Measurements from ENCODE around the gene CD96.
"Not testable (repeated sequence)": the region's sequence is repeated elsewhere in the genome, so short reads cannot be mapped to it uniquely, and the experiment has no call there.

The CD96 gene

DNA sequence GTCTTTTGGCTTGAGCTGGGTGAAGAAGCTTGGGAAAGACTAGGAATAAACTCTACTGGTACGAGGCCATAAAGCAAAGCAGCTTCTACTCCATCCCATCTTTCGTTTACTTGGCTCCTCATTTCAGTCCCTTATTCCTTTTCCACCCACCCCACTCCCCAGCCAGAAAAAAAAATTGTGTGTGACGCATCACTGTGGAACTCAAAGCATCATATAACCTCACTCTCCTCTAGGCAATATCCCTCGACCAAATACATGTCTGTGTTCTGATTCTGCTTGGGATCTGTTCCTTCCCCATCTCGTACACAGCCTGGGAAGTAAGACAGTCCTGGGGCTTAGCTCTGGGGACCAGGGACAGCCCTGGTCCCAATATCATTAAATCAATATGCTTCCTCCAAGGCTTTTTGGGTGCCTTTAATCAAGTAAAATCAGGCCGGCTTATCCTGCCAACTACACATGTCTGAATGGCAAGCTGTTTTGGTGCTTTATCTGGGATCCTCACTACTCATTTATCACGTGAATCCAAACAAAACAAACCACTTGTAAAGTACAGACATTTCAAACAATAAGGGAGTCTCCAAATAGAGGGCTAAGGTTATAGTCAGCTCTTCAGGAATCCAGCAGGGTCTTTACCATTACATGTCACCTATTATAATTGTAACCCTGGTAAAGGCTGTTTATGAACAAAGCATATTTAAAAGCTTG, 128.1 kb downstream of the CD96 start:
- DNase-seq (ENCODE audit: low read depth, low spot score): no peak

DNA sequence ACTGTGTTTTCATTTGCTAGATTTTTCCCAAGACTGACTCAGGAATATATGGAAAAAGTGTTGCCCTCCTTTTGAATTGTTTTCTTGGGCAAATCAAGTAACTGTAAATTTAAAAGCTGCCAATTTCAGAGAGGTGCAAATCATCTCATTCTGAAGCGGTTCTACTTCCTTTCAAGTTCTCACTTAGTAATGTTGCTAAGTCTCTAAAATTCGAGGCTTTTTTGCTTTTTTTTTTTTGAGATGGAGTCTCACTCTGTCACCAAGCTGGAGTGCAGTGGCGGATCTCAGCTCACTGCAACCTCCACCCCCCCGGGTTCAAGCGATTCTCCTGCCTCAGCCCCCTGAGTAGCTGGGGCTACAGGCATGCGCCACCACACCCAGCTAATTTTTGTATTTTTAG, 130.5 kb downstream of the CD96 start:
- not testable (repeated sequence) for DNase-seq (ENCODE audit: low read depth, low spot score)

DNA sequence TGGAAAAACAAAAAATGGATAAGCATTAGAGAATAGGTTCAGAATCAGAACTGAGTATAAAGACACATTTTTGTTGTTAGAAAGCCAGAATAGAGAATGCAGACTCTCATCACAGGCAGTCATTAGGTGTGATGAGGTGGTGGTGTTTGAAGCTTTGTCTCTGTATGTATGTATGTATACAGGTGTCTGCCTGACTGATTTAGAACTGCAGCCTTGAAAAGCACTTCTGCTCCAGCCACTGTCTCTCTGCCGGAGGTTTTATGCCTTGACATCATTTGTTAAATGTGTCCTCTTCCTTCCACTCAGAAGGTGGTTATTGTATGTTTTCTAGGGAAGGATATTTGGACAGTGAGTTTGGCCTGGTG, 133.8 kb downstream of the CD96 start:
- DNase-seq (ENCODE audit: low read depth, low spot score): no peak

DNA sequence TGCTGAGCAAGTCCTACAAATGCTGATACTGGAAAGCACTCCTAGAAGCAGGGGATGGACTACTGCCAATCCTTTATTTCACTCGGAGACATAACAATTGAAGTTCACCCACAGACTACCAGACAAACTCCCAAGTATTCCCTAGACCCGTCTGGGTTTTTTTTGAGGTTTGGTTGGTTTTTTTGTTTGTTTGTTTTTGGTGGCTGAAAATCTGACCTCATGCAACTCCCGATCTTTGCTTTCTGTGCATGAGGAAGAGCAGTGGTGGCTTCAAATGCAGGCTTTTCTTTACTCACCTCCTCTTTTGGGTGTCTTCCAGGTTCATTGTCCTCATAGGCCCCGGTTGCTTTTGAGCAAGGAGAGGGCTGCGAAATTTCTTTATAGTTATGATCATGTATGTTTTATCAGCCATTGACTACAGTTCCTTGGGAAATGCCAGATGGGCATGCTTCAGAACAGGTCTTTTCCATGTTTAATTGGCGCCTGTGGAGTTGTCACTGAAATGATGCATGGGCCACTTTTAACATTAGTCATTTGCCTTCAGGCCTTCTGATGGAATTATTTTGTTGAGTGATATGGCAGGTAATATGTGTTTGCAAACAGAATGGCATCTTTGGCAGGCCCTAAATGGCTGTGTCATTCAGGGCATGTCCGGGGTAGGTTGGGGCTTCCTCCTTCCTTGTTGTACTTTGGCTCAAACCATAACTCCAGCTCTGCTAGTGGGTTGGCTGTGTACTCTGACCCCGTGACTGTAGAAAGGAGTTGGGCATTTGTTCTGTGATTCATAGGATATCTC, 134.4 kb downstream of the CD96 start:
- DNase-seq (ENCODE audit: low read depth, low spot score): no peak

DNA sequence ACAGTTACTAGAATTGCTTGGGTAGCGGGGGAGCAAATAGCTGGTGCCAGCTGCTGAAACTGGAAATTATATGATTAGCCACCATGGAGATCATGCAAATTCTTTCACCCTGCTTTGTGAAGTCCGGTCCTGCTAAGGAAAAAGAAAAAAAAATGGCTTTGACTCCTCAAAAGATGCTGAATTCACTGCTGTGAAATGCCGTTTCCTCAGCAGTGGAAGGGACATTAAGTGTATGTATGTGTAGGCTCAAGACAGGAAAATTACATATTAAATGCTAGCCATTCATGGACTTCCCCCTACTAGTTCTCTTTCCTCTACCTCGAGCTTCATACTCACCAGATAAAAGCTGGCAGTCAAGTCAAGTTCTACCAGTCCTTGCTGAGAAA, 135.0 kb downstream of the CD96 start:
- no peak for DNase-seq (ENCODE audit: low read depth, low spot score)

DNA sequence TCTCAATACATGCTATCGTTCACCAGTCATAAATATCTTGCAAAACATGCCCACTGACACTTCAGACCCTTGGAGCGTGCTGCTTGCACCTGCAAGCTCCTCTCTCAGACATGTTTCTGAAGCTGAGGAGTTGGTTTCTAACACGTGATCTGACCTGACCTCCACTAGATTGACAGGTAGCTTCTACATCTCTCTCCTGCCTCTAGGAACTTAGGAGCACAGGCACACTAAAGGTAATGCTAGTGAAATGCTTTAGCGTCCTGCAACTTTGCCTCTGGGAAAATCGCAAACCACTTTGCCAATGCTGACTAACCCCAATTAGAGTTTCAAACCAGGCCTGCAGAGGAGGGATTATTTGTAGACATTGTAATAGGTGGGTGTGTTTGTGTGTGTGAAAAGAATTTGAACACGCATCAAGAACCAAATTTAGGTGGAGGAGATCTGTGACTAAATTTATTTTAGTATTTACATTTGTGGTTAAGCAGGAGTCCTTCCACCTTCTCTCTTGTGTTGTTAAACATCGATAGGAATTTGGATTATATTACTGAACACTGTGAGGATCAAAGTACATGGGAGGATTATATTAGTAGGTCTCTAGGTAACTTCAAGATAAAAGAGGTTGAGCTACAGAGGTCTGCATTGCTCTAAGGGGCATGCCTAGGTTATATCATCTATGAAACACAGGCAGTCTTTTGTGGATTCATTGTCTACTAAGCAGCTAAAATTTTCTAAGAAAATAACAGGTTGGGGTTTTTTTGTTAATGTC, 139.8 kb downstream of the CD96 start:
- DNase-seq (ENCODE audit: low read depth, low spot score): peak; percentile 39

DNA sequence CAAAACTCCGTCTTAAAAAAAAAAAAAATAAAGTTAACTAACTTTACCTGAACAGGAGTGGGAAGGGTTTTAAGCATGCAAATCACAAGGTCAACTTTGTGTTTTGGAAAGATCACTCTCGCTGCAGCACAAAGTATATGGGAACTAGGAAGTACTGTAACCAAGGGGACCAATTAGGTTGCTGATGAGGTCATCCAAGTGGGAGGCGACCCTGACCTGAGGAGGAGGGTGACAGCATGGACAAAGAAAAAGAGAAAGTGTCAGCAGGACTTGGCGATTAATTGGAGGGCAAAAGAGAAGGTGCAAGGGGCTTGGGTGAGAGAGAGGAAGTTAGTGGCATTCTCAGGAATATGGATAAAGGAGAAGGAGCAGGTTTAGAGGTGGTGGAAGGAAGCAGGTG, 142.6 kb downstream of the CD96 start:
- DNase-seq (ENCODE audit: low read depth, low spot score): no peak

DNA sequence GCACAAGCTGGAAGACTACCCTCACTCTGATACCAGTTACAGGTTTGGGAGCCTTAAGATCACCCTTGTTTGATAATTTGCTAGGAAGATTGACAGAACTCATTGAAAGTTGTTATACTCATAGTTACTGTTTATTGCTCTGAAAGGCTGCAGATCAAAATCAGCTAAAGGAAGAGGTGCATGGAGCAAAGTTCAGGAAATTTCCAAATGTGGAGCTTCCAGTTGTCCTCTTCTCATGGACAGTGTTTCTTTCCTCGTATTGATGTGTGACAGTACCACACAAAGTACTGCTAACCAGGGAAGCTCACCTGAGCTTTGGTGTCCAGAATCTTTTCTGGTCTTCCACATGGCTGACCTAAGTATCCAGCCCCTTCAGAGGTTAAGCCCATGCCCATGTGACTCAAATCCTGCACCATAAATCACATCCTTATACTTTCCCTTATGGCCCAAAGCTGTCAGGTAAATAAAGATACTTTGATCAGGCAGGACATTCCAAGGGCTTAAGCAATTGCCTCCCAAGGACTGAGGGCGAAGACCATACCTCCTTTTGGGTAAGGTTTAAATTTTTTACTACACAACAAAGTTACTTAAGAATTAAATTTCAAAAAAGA, 146.3 kb downstream of the CD96 start:
- DNase-seq (ENCODE audit: low read depth, low spot score): no peak

DNA sequence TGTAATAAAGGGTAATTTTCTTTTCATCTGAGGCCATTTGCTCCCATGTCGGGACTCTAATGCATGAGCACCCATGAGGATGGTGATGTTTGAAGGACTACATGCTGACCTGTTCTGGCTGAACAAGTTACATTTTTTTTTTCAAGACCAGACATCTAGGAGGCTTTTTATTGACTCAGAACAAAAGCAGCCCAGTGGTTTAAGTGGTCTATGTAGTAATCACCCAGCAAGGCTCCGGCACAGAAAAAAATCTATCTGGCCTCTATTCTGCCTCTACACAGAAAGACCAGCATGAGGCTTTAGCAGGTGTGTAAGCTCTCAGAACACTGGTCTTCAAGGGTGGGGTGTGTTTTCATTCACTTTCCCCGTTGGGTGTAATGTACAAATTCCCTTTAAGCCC, 148.2 kb downstream of the CD96 start:
- no peak for DNase-seq (ENCODE audit: low read depth, low spot score)

DNA sequence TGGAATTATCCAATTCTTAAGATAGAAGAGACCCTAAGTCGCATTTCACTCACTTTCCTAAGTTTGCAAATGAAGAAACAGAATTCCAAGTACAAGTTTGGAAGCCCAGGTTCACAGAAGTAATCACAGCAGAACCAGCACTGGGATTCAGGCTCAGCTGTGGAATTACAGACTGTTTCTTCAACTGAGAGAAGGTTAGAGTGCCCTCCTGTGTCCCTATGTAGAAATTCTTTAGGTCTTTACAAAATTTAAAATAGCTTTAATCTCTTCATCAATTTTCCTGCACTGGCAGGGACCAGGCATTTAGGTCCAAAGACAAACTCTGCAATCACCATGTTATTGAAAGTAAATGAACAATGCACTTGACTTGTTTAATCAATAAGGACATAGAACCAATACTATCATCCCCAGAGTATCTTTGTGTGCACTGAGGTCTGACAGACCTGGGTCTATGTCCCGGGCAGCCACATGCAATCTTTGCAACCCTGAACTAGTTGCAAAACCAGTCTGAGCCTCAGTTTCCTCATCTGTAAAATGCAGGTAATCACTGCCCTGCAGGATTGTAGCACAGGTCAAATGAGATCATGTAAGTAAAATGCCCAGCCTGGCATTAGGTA, 149.4 kb downstream of the CD96 start:
- DNase-seq (ENCODE audit: low read depth, low spot score): peak; percentile 9

DNA sequence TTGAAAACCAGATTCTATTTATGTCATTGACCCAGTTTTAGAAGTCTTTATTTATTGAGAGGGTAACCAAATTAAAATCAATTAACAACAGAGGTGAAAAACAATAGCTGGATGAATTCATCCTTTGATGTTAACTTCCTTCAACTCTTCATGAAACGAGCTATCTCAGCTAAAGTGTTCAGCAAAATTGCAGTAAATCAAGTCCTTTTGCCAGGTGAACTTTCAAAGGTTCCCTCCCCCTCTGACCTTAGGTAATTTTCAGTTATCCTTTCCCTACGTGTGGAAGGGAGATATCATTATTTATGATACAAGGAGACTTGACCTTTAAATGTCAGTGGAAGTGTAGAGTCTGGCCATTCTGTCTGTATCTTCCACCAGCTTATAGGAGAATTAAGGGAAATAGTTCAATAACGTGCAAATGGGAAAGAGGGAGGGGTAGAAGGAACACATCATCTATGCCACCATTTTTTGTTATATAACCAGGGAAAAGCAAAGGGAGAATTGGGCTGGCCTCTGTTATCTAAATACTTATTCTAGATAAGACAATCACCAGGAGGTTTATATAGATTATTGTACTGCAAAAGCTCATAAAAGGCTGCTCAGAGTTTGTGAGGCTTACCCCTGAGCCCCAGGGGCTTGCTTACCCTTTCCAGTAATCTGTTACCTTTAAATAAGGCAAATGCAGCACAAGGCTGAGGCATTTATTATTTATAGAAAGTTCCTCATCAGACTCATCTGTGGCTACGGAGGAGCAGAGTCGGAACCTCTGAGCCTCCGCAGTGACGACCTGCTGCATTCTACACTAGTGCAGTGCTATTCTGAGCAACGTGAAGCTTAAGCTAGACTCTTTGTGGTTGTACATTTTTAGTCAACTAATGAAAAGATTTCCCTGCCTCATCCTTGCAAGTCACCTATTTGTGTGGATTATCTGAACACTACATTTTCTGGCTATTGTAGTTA, 150.9 kb downstream of the CD96 start:
- no peak for DNase-seq (ENCODE audit: low read depth, low spot score)

DNA sequence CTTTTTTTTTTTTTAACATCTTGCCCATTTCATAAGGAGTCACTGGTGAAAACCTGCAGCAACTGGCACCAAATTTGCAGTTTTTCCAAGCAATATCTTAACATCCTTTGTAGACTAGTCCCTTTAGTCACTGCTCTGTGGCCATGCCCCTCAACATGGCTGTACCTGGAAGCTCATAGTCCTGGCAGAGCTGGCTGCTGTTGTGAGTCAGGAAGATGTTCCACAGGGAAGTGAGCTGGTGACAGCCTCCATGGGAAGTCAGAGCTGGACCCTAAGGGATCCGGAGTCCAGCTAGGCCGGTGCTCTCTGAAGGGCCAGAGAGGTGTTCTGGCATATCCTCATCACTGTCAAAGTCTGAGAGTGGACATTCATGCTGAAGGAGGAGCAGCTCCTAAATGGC, 152.5 kb downstream of the CD96 start:
- no peak for DNase-seq (ENCODE audit: low read depth, low spot score)

DNA sequence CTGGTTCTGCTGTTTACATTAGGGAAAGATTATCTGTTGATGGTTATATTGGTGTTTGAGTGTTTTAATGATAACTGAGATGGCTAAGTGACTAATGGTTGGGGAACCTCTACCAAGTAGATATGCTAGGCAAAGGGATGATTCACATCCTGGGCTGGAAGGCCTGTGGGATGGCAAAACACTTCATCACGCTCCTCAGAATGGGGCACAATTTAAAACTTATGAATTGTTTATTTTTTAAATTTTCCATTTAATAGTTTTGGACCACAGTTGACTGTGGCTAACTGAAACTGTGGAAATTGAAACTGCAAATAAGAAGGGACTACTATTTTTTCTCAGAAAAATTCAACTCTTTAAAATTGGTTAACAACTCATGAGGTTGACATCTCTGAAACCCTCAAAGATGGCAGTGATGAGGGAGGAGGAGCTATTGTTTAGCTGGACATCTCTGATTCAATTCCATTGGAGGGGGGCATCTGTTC, 153.7 kb downstream of the CD96 start:
- DNase-seq (ENCODE audit: low read depth, low spot score): no peak

DNA sequence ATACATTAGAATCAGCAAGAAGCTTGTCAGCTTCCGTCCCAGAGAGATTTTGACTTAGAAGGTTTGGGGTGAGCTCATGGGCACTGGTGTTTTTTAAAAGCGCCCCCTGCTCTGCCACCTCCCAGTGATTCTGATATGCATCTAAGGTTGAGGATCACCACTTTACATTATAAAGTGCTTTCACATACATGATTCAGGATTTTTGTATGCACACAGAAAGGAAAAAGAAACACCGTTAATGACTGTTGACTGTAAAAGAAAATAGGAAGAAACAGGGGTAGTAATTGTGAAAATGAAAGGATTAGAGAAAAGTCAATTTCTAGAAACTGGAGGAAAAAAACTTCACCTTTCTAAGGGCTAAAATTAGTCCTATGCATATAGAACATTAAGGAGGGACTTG, 158.1 kb downstream of the CD96 start:
- no peak for DNase-seq (ENCODE audit: low read depth, low spot score)

DNA sequence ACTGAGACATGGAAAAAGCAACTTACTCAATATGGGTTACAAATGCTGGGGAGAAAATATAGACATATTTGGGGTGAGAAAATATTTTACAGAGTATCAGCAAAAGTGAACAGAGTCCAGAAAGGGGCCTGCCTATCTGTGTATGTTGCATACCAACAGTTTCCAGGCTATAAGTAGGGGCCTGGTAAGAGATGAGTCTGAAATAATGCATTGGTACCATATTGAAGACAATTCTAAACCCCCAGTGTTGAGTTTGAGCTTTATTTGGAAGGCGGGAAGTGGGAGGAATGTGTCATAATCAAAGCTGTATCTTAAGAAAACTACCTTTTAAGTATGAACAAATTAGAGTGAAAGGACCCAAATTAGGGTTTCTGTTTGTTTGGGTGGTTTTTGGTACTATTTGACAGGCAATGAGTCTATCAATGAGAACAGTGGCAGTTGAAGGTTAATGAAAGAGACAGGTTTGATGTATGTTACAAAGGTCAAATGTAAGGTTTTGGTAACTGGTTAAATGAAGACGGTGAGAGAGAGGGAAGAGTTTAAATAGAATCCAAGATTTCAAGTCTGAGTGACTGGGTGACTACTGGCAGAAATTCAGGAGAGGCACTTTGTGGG, 159.4 kb downstream of the CD96 start:
- DNase-seq (ENCODE audit: low read depth, low spot score): no peak

All from ELF-1 (cell line).